IPS-NIHi11 (cell line): ENCODE results near the gene WNT7B.

ENCODE experiments used
- DNase-seq: peaks from one replicate; pipeline ENCODE4 v3.0.0; 2012; ENCODE audit warnings: mixed read lengths, low spot score

Gene WNT7B

DNA sequence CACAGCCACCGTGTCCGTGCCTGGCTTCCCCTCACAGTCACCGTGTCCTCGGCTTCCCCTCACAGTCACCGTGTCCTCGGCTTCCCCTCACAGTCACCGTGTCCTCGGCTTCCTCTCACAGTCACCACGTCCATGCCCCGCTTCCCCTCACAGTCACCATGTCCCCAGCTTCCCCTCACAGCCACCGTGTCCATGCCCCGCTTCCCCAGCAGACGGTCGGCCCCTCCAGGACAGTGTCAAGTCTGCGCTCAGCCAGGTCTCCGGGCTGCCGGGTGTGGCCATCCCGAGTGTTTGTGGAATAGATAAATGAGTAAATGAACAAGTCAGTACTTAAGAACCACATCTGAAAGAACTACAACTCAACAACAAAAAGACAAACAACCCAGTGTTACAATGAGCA, 23.8 kb downstream of the WNT7B start:
- DNase-seq: no peak

DNA sequence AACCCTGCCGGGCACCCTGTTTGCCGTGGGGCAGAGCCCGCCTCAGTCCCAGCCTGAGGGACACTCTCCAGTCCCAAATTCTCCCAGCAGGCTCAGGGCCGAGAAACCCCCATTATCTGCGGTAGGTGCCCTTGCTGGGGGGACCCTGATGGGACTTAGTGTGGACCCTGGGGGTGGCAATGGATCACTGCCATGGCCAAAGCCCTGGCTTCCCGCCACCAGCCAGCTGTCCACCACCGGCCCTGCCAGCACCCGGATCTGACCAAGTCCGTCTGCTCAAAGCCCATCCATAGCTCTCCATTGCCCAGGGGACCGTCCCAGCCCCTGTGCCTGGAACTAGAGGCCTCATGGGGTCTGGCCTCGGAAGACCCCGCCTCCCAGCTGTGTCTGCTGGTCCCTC, 24.4 kb downstream of the WNT7B start:
- DNase-seq: no peak

DNA sequence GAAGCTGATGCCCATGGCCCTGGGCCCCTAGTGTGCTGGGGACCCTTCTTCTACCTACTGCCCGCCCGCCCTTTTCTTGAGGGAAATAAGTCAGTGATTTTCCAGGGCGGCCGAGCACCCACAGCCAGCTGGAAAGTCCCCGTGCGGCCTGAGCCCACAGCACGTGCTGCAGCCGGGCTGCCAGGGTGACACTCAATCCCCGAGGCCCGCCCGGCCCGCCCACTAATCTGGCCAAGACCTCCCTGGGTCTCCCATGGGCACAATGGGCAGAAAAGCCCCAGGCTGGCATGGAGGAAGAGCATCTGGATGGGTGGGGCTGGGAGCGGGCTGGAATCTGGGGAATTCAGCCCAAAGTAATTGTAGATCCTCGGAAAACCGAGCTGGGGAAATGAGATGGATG, 24.8 kb downstream of the WNT7B start:
- DNase-seq: no peak

DNA sequence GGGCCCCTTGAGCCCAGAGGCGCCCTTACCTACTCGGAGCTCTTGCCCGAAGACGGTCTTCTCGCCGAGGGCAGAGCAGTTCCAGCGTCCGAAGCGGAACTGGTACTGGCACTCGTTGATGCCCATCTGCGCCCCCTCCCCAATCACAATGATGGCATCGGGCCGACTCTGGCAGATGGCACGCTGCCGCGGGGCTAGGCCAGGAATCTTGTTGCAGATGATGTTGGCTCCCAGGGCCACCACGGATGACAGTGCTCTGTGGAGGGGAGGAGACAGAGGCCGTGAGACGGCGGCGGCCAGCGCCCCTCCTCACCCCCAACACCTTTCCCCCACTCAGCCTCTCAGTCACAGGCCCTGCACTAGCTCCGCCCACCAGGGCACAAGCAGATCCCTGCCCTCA, 27.1 kb downstream of the WNT7B start:
- no peak for DNase-seq

DNA sequence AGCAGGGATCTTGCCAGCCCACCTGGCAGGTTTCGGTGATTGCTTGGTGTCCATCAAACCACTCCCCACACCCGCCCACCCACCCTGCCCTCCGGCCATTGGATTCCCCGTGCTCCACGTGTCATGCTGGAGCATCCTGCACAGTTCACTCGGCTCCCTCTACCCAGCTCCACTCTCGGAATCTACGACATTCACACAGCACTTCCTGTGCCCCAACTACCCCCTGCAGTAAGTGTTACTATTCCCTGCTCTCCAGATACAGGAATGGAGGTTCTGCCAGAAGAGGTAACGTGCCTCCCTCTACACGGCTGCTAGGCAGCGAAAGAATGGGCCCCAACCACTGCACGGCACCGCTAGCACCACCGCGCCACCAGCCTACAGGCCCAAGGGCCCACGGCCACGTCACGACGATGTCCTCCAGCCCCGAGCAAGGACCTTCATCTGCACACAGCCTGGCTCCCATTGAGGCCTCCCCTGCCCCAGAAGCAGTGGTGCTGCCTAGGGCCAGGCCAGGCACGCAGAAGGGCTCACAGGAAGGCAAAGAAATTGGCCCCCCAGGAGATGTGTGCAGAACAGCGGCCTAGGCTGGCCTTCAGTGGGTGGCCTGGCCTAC, 27.6 kb downstream of the WNT7B start:
- no peak for DNase-seq

DNA sequence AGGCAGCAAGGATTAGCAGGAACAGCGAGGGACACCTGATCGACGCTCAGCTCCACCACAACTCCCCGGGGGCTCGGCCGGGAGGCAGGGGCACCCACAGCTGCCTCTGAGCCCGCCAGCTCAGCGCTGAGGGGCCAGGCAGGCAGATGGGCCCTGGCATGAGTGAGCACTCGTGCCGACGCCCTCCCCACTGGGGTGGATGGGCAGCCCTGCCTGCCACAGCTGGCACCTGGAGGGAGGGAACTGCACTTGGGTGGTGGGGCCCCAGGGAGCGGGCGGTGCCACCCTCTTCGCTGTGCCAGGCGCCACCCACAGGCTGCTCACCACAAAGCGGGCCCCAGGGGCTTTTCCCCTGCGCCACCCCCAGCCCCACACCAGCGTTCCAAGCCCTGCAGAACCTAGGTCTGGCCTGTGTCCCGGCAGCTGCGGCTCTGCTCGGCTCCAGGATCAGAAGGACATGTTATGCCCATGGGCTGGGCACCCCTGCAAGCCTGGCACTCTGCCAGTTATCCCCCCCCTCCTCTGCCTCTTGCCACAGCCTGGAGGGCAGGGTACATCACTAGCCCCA, 28.8 kb downstream of the WNT7B start:
- DNase-seq: no peak

DNA sequence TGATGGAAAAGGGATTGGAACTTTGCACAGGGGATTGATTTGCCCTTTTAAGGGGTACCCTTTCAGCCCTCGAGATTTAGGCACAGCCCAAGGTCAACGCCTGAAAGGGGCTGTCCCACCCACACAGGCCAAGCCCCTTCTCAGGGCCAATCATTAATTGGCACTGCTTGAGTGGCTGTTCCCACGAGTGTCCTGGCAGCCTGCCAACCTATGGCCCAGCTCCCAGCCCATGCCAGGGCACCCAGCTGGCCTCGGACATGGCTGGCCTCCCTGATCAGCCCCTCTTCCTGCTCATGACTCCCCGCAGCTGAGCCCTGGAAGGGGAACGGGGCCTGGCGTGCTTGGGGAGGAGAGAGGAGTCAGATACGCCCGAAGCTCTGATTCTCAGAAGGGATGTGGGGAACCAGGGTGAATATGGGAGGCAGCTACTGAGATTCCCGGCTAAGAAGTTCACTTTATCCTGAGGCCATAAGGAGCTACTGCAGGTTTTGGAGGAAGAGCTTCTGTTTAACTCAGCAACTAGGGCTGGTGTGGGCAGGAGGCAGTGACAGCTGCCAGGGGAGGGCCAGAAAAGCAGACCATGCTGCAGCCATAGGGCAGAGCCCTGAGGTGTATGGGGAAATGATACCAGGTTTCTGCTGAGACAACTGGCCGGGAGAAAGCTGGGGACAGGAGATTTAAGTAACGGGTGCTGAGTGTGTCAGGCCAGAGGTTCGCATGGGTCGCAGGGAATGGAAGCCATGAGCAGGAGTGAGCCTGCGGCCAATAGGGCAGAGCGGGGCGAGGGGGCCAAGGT, 30.0 kb downstream of the WNT7B start:
- no peak for DNase-seq

DNA sequence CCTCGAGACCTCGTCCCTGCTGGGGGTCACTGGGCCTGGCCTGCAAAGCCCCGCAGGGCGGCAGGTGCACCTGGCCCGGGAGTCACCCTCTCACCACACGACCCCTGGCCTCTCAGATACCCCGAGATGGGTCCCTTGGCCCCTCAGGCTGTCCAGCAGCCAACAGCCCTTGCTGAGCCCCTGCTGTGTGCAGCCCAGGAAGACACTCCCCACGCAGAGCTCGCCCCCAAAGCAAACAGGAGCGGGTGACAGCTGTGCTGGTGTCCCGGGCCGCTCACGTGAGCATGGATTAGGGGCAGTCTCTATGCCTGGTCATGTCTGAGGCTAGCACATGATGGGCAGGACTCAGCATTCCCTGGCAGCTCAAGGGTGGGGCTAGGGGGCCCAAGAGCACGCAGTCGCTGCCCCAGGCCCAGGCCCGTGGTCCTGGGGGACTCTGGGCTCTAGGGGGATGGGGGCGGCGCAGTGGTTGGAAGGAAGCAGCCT, 31.3 kb downstream of the WNT7B start:
- no peak for DNase-seq

DNA sequence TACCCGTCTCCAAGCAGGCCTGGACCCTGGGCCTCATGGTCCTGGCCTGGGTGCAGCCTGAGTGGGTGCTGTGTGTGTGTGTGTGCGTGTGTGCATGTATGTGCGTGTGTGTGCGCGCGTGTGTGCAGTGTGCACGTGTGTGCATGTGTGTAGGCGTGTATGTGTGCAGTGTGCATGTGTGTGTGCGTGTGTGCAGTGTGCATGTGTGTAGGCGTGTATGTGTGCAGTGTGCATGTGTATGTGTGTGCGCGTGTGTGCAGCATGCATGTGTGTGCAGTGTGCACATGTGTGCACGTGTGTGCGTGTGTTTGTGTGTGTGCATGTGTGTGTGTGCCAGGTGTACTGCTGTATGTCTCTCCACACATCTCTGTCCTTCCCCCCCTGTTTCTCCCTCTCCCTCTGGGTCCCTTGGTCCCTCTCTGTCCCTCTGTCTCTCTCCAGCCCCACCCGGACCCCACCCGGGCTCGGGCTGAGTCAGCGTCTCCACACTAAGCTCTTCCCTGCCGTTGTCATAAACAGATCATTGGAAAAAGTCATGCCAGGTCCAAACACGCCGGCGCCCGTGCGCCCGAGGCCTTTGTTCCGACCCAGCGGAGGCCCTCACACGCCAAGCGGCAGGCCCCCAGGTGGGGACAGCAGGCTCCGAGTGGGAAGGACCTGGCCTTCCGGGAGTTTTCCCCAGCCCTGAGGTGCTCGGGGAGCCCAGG, 34.0 kb downstream of the WNT7B start:
- no peak for DNase-seq

DNA sequence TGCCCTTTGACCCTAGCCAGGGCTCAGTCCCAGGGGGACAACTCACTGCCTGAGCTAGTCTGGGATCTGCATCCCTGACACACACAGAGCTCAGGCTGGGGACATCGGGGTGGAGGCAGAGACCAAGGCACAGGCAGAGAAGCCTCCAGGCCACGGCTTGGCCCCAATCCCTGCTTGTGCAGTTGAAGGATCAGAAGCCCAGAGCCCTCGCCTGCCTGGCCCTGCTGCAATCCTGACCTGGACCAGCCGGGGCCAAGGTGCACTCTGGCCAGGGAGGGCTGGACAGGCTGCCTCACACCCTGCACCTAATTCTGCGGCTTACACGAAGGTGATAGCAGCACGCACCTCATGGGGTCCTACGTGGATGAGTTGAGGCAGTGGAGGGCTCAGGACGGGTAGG, 34.6 kb downstream of the WNT7B start:
- no peak for DNase-seq

DNA sequence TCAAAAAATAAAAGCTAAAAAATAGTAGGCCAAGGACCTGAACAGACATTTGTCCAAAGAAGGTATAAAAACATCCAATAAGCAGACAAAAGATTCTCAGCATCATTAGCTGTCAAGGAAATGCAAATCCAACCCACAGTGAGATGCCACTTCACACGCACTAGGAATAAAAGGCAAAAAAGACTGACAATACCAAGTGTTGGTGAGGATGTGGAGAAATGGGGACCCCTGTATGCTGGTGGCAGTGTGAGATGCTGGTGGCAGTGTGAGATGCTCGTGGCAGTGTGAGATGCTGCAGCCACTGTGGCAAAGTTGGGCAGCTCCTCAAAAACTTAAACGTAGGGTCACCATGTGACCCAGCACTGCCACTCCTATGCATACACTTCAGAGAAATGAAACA, 38.0 kb downstream of the WNT7B start:
- no peak for DNase-seq

DNA sequence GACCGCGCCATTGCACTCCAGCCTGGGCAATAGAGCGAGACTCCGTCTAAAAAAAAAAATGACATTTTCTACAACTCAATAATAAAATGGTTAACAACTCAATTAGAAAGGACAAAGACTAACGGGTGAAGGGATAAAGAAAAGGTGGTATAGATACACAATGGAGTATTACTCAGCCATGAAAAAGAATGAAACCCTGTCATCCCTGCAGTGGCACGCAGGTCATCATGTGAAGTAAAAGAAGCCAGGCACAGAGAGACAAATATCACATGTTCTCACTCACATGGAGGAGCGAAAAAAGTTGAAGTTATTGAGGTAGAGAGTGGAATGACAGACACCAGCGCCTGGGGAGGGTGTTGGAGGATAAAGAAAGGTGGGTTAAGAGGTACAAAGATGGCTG, 39.0 kb downstream of the WNT7B start:
- no peak for DNase-seq

DNA sequence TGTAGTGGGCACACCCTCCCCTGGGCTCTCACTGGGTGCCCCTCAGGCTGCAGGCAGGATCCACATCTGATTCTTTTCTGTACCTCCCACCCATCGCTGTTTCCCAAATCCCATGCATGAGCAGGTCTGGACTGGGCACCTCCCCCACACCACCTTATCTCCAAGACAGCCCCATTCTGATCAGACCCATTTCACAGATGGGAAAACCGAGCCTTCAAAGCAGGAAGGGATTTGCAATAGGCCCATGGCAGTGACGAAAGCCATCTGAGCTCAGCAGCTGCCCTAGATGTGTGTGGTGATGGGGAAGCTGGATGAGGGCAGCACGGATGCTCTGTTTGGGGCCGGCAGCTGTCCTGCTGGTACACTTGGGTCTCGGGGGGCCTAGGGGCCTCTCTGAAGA, 41.4 kb downstream of the WNT7B start:
- DNase-seq: no peak

DNA sequence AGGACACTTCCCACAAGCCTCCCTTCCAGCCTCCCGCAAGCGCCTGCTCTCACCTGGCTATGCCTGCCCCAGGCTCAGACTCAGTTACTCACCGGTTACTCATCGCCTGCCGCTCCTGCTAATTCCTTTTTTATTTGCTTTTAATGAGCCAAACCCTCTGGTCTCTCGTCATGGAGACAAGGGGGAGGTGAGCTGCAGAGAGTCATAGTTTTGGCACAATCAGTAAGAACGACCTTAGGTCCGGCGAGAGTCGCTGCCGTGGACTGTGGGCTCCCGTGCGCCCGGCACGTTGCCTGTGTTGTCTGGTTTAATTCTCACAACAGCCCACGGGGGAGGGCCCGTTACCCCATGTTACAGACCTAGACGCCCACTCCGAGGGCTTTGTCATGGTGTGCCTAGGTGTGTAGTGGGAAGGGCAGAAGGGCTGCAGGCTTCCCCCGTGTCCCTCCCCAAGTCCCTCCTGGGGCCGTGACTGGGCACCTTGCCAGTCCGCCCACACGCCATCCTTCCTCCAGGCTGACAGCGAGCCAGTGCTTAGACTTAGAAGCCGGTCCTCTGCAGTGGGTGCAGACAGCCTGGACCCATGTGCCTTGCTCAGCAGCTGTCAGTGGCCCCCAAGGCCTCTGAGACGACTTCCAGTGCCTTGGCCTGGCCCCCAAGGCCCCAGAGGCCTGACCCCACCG, 42.2 kb downstream of the WNT7B start:
- DNase-seq: peak; percentile 55

DNA sequence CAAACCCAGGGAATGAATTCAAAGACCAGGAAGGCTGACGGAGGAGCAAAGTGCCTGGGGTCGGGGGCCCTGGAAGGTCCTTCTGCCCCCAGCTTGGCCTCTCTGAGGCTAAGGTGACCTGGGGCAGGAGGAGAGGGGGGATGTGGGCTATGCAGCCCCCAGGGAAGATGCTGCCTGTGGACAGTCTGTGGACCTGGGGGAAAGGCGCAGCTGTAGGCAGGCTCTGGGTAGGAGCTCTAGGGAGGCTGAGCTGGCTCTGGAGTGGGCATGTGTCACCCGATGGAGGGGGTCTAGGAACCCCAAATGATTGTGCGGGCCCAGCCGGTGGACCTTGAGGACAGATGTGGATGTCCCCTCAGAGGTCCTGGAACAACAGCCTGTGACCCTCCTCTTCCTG, 42.8 kb downstream of the WNT7B start:
- no peak for DNase-seq

DNA sequence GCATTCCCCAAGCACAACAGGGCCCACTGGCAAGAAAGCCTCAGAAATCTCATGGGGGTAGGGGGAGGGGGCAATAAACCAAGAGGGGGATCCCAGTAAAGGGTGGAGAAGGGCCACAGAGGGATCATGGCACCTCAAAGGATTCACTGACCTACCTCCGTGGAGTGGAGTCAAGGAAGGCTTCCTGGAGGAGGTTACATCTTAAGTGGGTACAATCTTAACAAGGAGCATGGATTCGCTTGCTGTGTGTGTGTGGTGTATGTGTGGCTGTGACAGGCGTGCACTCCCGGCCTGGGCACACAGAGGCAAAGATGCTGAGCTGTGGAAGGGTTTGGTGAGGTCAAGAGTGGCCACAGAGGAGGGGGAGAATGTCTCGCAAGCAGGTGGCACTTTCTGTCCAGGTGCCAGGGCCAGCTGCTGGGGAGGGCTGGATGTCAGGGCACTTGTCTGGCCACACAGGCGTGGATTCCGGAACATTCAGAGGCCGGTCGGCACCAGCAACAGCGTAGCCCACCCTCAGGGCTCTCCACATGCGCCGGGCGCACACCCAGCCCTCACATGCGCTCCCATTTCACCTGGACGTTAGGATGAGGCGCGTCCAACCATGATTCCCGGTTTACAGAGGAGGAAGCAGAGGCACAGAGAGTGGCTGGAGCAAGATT, 43.3 kb downstream of the WNT7B start:
- DNase-seq: no peak

DNA sequence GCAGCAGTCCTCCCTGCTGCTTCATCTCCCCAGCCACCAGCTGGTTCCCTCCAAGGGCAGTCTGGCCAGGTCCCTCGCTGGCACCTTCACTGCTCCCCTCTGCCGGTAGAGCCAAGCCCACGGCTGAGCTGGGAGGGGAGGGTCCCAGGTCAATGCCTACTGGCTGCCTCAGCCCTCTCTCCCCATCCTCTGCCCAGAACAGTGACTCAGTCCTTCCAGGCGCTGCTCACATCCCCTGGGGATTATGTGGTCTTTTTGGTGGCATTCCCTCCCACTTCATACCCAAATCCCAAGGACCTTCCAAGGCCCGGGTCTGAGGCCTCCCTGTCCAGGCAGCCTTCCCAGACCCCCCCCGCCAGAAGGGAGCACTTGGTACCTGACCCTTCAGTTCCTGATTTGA, 44.9 kb downstream of the WNT7B start:
- DNase-seq: no peak

DNA sequence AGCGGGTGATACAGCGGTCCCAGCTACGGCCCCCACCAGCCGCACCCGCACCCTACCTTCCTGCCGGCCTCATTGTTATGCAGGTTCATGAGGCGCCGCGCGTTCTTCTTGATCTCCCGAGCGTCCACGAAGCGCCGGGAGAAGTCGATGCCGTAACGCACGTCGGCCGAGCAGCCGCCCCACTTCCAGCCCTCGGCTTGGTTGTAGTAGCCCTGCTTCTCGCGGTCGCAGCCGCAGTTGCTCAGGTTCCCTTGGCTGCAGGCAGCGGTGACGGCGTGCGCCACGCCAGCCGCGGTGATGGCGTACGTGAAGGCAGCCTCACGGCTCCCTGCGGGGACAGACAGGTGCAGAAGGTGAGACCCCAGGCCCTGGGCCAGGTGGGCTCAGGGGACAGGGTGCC, 45.9 kb downstream of the WNT7B start:
- DNase-seq: no peak

DNA sequence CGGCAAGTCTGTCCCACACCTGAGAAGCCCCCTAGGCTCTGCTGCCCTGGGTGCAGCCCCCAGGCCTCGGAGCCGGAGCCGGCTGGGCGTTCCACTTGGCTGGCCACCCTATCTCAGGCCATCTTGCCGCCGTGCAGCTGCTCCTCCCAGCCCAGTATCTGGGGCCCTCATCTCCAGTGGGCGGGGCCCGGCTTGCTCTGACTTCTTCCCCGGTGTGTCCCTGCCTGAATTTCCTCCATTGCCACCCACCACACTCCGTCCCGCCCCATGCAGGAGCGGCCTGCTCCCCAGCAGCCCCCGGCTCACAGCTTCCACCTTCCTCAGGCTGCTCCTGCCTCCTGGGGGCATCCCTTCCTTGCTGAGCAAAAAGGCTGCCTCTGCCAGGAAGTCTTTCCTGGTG, 46.6 kb downstream of the WNT7B start:
- DNase-seq: no peak

DNA sequence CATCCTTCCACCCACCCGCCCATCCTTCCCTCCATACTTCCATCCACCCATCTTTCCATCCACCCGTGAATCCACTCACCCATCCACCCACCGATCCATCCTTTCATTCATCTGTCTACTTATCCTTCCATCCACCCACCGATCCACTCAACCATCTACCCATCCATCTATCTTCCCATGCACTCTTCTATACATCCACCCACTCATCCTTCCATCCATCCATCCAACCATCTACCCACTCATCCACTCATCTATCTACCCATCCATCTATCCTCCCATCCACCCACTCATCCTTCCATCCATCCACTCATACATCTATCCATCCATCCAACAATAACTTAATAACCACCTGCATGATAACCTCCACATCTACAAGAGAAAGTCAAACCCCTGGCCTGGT, 47.3 kb downstream of the WNT7B start:
- DNase-seq: no peak

DNA sequence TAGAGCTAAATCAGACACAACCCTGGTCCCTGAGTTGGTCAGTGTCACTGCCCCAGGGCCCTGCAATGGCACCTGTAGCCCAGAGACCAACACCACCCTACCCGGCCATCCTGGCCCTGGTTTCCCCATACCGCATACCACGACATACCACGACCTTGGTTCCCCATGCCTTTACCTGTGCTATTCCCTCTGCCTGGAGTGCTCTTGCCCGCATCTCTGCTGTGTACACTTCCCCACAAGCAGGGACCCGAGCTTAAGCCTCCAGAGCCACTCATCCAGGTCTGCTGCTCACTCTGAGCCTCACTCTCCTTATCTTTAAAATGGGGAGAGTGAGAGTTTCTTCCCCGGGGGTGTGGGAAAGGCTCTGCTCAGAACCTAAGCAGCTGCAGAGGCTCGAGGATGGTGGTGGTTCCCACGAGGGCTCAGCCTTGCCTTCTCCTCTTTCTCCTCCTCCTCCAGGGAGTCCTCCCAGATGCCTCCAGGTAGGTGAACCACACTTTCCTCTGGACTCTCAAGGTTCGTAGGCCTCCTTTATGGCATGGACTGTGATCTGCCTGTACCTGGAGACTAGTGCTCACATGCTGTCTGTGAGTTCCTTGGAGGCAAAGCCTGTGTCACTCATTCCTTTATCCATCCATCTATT, 48.1 kb downstream of the WNT7B start:
- DNase-seq: no peak
